ENCODE measurements around the gene PDE10A.

DNA sequence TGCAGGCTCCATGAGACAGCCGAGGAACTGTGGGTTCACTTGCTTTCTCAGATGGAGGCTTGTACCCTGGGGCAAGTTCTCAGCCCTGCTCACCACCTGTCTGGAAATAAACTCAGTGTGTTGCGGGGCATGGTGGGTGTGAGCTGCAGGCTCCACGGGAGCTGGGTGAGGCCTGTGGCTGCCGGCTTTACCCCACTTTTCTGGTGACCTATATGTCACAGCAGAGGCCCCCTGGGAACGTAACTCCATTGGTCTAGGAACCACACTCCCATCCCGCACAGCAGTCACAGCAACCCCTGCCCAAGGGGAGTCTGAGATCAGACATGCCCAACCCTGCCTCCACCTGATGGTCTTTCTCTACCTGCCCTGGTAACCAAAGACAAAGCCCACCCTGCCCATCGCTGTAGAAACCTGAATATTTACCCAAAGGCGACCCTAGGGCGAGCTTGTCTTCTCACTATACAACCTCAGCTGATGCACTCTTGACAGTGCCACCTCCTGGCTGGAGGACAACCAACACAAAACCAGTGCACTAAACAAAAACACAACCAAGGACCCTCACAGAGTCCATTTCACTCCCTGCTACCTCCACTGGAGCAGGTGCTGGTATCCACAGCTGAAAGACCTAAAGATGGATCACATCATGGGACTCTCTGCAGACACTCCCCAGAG, 174.3 kb downstream of the PDE10A start:
- no peak for TF ChIP-seq POLR2A (IDR thresholded peaks at IDR 0.05; ENCODE audit: low read depth, low read length)
- TF ChIP-seq, protein P1, sequence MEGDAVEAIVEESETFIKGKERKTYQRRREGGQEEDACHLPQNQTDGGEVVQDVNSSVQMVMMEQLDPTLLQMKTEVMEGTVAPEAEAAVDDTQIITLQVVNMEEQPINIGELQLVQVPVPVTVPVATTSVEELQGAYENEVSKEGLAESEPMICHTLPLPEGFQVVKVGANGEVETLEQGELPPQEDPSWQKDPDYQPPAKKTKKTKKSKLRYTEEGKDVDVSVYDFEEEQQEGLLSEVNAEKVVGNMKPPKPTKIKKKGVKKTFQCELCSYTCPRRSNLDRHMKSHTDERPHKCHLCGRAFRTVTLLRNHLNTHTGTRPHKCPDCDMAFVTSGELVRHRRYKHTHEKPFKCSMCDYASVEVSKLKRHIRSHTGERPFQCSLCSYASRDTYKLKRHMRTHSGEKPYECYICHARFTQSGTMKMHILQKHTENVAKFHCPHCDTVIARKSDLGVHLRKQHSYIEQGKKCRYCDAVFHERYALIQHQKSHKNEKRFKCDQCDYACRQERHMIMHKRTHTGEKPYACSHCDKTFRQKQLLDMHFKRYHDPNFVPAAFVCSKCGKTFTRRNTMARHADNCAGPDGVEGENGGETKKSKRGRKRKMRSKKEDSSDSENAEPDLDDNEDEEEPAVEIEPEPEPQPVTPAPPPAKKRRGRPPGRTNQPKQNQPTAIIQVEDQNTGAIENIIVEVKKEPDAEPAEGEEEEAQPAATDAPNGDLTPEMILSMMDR (conservative IDR thresholded peaks at IDR 0.05; ENCODE audit: low read depth, low read length): no peak
- TF ChIP-seq CEBPB (IDR thresholded peaks at IDR 0.05; ENCODE audit: low read depth, low read length): no peak
- no peak for TF ChIP-seq SMC3 (IDR thresholded peaks at IDR 0.05; ENCODE audit: low read depth, low read length)
- no peak for TF ChIP-seq RAD21 (IDR thresholded peaks at IDR 0.05; ENCODE audit: low read length)
- TF ChIP-seq RCOR1 (IDR thresholded peaks at IDR 0.05; ENCODE audit: insufficient replicate concordance, low read length): no peak
